C4-2B (cell line): ENCODE data around the gene ERC1.

Source experiments
- ZFX ChIP-seq: fragments of 450-650 bp; IDR thresholded peaks from 2 replicates; pipeline ENCODE4 v1.6.1; 2017
- TF ChIP-seq, protein P1 (sequence below): fragments of 450-650 bp; conservative IDR thresholded peaks from 2 replicates; pipeline ENCODE4 v1.5.1; 2017; ENCODE audit warnings: mild to moderate bottlenecking

DNA sequence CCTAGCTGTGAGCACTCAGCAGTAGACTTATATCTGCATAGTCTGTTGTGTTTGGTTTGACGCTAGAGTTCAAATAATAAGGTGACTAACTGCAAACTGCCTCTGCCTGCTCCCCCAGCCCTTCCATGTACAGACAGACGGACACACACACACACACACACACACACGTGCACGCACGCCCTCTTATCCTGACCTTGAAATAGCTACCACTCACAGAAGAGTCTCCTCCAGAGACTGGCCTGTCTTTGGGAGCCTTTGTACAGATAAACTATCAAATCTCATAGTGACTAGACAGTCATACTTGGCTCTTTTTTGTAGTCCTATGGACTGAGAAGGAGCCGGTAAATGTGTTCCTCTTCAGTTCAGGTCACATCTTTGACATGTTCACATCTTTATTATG, 445.0 kb downstream of the ERC1 start:
- TF ChIP-seq, protein P1, sequence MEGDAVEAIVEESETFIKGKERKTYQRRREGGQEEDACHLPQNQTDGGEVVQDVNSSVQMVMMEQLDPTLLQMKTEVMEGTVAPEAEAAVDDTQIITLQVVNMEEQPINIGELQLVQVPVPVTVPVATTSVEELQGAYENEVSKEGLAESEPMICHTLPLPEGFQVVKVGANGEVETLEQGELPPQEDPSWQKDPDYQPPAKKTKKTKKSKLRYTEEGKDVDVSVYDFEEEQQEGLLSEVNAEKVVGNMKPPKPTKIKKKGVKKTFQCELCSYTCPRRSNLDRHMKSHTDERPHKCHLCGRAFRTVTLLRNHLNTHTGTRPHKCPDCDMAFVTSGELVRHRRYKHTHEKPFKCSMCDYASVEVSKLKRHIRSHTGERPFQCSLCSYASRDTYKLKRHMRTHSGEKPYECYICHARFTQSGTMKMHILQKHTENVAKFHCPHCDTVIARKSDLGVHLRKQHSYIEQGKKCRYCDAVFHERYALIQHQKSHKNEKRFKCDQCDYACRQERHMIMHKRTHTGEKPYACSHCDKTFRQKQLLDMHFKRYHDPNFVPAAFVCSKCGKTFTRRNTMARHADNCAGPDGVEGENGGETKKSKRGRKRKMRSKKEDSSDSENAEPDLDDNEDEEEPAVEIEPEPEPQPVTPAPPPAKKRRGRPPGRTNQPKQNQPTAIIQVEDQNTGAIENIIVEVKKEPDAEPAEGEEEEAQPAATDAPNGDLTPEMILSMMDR = no peak
- no peak for TF ChIP-seq ZFX
